Neural cell (in vitro differentiated cells): ENCODE data around the gene LAMTOR3. TPM values are rescaled to one million over a fixed set of nuclear protein-coding genes. Genes with fewer than 3 reads are reported as not detected.

Experiments used
- H2AFZ ChIP-seq: fragments of 200-600, 300-800 bp; sonication (generic), shearing (Covaris generic); 2 replicates; pipeline ENCODE4 v1.6.0; 2014; ENCODE audit warnings: low read depth, mild to moderate bottlenecking, antibody characterized with exemption, low read length, moderate library complexity
- H3F3A ChIP-seq: fragments of 200-600 bp; shearing (Covaris generic); 2 replicates; pipeline ENCODE4 v1.6.1; 2016; ENCODE audit warnings: mild to moderate bottlenecking, moderate library complexity, mixed read lengths, antibody characterized with exemption, low read length; ENCODE audit not compliant: insufficient read depth, poor library complexity, severe bottlenecking
- H3K27ac ChIP-seq: fragments of 200-600, 300-800 bp; sonication (generic), shearing (Covaris generic); 2 replicates; pipeline ENCODE4 v1.5.1; 2014; ENCODE audit warnings: mild to moderate bottlenecking, low read length, moderate library complexity
- H3K27me3 ChIP-seq: fragments of 300-800, 200-600 bp; sonication (generic), shearing (Covaris generic); 2 replicates; pipeline ENCODE4 v1.6.0; 2014; ENCODE audit warnings: mild to moderate bottlenecking, low read depth, low read length, moderate library complexity; ENCODE audit not compliant: insufficient read depth
- H3K36me3 ChIP-seq: fragments of 300-800, 200-600 bp; sonication (generic), shearing (Covaris generic); 2 replicates; pipeline ENCODE4 v1.5.1; 2014; ENCODE audit warnings: mild to moderate bottlenecking, antibody characterized with exemption, low read length, moderate library complexity; ENCODE audit not compliant: insufficient read depth
- H3K4me2 ChIP-seq: fragments of 300-800, 200-600 bp; sonication (generic), shearing (Covaris generic); 2 replicates; pipeline ENCODE4 v1.6.0; 2014; ENCODE audit warnings: mild to moderate bottlenecking, low read length
- H3K4me3 ChIP-seq: fragments of 300-800, 200-600 bp; sonication (generic), shearing (Covaris generic); 2 replicates; pipeline ENCODE4 v1.5.1; 2014; ENCODE audit warnings: mild to moderate bottlenecking, low read length, moderate library complexity
- H3K79me2 ChIP-seq: fragments of 200-600 bp; shearing (Covaris generic); replicated peaks from 2 replicates; pipeline ENCODE4 v1.6.0; 2014; ENCODE audit warnings: mild to moderate bottlenecking, low read length, moderate library complexity; ENCODE audit not compliant: insufficient read depth
- H3K9ac ChIP-seq: fragments of 300-800, 200-600 bp; sonication (generic), shearing (Covaris generic); 2 replicates; pipeline ENCODE4 v1.6.1; 2016; ENCODE audit warnings: mild to moderate bottlenecking, low read length, mixed read lengths
- H3K9me2 ChIP-seq: fragments of 200-600 bp; shearing (Covaris generic); 2 replicates; pipeline ENCODE4 v1.6.1; 2016; ENCODE audit warnings: mild to moderate bottlenecking, low read length, mixed read lengths; ENCODE audit not compliant: insufficient read depth
- H3K9me3 ChIP-seq: fragments of 200-600, 300-800 bp; sonication (generic), shearing (Covaris generic); 2 replicates; pipeline ENCODE4 v1.6.1; 2016; ENCODE audit warnings: mild to moderate bottlenecking, mixed run types, low read length, moderate library complexity, mixed read lengths
- H4K20me1 ChIP-seq: fragments of 200-600 bp; shearing (Covaris generic); 2 replicates; pipeline ENCODE4 v1.6.1; 2016; ENCODE audit warnings: mild to moderate bottlenecking, mixed run types; ENCODE audit not compliant: insufficient read depth
- EP300 ChIP-seq: fragments of 450-650 bp; conservative IDR thresholded peaks from 2 replicates; pipeline ENCODE4 v1.6.1; 2014; ENCODE audit warnings: antibody characterized with exemption, mild to moderate bottlenecking, moderate library complexity; ENCODE audit not compliant: poor library complexity, severe bottlenecking
- EZH2 ChIP-seq: fragments of 200-600, 300-800 bp; shearing (Covaris generic), sonication (generic); IDR thresholded peaks from 2 replicates; pipeline ENCODE4 v1.6.1; 2014; ENCODE audit warnings: antibody characterized with exemption, low read length, borderline replicate concordance, mild to moderate bottlenecking; ENCODE audit not compliant: insufficient read depth, poor library complexity, severe bottlenecking
- MXI1 ChIP-seq: fragments of 450-650 bp; conservative IDR thresholded peaks from 2 replicates; pipeline ENCODE4 v1.6.1; 2014; ENCODE audit warnings: antibody characterized with exemption, mild to moderate bottlenecking; ENCODE audit not compliant: poor library complexity, severe bottlenecking
- POLR2AphosphoS5 ChIP-seq: IDR thresholded peaks from 2 replicates; pipeline ENCODE4 v1.6.1; 2012
- RAD21 ChIP-seq: fragments of 450-650 bp; conservative IDR thresholded peaks from 2 replicates; pipeline ENCODE4 v1.6.1; 2014; ENCODE audit warnings: antibody characterized with exemption, mild to moderate bottlenecking, moderate library complexity
- SMC3 ChIP-seq: fragments of 450-650 bp; conservative IDR thresholded peaks from 2 replicates; pipeline ENCODE4 v1.6.1; 2014; ENCODE audit warnings: antibody characterized with exemption, mild to moderate bottlenecking, moderate library complexity; ENCODE audit not compliant: poor library complexity
- TAF1 ChIP-seq: IDR thresholded peaks from 2 replicates; pipeline ENCODE4 v1.6.1; 2012; ENCODE audit warnings: low read depth
- polyA plus RNA-seq: library from polyadenylated mRNA; depleted of rRNA; stranded (reverse); fragments of >200 nt; gene quantifications from 2 replicates; pipeline ENCODE4 v1.2.3, GENCODE V29; 2014
- TF ChIP-seq, protein P1 (sequence below): IDR thresholded peaks from 2 replicates; pipeline ENCODE4 v1.6.1; 2012; ENCODE audit warnings: borderline replicate concordance
- TF ChIP-seq, protein P2 (sequence below): fragments of 450-650 bp; IDR thresholded peaks from 2 replicates; pipeline ENCODE4 v1.5.1; 2014; ENCODE audit warnings: antibody characterized with exemption, mild to moderate bottlenecking, moderate library complexity; ENCODE audit not compliant: poor library complexity, severe bottlenecking

LAMTOR3 gene
- polyA plus RNA-seq, 1 donor from 2014 or later = 203 TPM

GRCh38 chr4:99845708-99846469 lies 48.3 kb downstream of the LAMTOR3 start:
- Histone ChIP-seq H3K36me3 (no peaks in the 10 kb centered on the region), H4K20me1 (no peaks in the 10 kb centered on the region), H3K4me2 (no peak overlapping the region), H3K9me3 (no peaks in the 10 kb centered on the region), H3K9me2 (no peaks in the 10 kb centered on the region), H3K9ac (no peak overlapping the region), H3K27ac (no peak overlapping the region), H2AFZ (no peak overlapping the region), H3K79me2 (no peaks in the 10 kb centered on the region), H3K4me3 (no peak overlapping the region), H3F3A (no peaks in the 10 kb centered on the region), H3K27me3 (no peaks in the 10 kb centered on the region)
- TF ChIP-seq SMC3 (no peak), RAD21 (no peak), EP300 (no peak), EZH2 (no peak), POLR2AphosphoS5 (no peak), TAF1 (no peak), MXI1 (no peak)
- TF ChIP-seq, protein P1, sequence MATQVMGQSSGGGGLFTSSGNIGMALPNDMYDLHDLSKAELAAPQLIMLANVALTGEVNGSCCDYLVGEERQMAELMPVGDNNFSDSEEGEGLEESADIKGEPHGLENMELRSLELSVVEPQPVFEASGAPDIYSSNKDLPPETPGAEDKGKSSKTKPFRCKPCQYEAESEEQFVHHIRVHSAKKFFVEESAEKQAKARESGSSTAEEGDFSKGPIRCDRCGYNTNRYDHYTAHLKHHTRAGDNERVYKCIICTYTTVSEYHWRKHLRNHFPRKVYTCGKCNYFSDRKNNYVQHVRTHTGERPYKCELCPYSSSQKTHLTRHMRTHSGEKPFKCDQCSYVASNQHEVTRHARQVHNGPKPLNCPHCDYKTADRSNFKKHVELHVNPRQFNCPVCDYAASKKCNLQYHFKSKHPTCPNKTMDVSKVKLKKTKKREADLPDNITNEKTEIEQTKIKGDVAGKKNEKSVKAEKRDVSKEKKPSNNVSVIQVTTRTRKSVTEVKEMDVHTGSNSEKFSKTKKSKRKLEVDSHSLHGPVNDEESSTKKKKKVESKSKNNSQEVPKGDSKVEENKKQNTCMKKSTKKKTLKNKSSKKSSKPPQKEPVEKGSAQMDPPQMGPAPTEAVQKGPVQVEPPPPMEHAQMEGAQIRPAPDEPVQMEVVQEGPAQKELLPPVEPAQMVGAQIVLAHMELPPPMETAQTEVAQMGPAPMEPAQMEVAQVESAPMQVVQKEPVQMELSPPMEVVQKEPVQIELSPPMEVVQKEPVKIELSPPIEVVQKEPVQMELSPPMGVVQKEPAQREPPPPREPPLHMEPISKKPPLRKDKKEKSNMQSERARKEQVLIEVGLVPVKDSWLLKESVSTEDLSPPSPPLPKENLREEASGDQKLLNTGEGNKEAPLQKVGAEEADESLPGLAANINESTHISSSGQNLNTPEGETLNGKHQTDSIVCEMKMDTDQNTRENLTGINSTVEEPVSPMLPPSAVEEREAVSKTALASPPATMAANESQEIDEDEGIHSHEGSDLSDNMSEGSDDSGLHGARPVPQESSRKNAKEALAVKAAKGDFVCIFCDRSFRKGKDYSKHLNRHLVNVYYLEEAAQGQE = no peak
- TF ChIP-seq, protein P2, sequence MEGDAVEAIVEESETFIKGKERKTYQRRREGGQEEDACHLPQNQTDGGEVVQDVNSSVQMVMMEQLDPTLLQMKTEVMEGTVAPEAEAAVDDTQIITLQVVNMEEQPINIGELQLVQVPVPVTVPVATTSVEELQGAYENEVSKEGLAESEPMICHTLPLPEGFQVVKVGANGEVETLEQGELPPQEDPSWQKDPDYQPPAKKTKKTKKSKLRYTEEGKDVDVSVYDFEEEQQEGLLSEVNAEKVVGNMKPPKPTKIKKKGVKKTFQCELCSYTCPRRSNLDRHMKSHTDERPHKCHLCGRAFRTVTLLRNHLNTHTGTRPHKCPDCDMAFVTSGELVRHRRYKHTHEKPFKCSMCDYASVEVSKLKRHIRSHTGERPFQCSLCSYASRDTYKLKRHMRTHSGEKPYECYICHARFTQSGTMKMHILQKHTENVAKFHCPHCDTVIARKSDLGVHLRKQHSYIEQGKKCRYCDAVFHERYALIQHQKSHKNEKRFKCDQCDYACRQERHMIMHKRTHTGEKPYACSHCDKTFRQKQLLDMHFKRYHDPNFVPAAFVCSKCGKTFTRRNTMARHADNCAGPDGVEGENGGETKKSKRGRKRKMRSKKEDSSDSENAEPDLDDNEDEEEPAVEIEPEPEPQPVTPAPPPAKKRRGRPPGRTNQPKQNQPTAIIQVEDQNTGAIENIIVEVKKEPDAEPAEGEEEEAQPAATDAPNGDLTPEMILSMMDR = no peak

DNA sequence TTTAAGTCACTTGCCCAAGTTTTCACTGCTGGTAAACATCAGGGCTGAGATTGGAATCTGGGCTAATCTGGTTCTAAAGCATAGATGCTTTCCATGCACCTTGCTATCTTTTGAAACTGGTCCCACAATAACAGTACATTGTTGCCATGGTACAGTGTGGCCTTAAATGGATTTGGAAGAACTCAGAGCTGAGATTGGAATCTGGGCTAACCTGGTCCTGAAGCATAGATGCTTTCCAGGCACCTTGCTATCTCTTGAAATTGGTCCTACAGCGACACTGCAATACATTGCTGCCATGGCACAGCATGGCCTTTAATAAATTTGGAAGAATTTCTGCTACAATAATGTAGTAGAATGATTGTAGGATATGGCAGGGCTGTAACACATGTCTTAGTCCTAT lies 49.0 kb downstream of the LAMTOR3 start:
- Histone ChIP-seq H3K4me2 (no peak overlapping the region), H3K9me2 (no peaks in the 10 kb centered on the region), H3F3A (no peaks in the 10 kb centered on the region), H3K4me3 (no peak overlapping the region), H3K27me3 (no peaks in the 10 kb centered on the region), H3K36me3 (no peaks in the 10 kb centered on the region), H3K9ac (no peak overlapping the region), H3K9me3 (no peaks in the 10 kb centered on the region), H3K79me2 (no peaks in the 10 kb centered on the region), H3K27ac (no peak overlapping the region), H4K20me1 (no peaks in the 10 kb centered on the region), H2AFZ (no peak overlapping the region)
- TF ChIP-seq TAF1 (no peak), EZH2 (no peak), RAD21 (no peak), MXI1 (no peak), SMC3 (no peak), EP300 (no peak), POLR2AphosphoS5 (no peak)
- TF ChIP-seq, protein P2 = no peak
- TF ChIP-seq, protein P1 = no peak
